Activated CD4-positive, alpha-beta T cell treated with anti-CD3 and anti-CD28 coated beads, Interleukin-2, amount 50 U/mL, for 16 hours (primary cell): ENCODE results near the gene TMEM198.

ENCODE experiments used
- DNase-seq: peaks from one replicate; pipeline ENCODE4 v3.0.0-alpha.2; 2020

TMEM198 gene

DNA sequence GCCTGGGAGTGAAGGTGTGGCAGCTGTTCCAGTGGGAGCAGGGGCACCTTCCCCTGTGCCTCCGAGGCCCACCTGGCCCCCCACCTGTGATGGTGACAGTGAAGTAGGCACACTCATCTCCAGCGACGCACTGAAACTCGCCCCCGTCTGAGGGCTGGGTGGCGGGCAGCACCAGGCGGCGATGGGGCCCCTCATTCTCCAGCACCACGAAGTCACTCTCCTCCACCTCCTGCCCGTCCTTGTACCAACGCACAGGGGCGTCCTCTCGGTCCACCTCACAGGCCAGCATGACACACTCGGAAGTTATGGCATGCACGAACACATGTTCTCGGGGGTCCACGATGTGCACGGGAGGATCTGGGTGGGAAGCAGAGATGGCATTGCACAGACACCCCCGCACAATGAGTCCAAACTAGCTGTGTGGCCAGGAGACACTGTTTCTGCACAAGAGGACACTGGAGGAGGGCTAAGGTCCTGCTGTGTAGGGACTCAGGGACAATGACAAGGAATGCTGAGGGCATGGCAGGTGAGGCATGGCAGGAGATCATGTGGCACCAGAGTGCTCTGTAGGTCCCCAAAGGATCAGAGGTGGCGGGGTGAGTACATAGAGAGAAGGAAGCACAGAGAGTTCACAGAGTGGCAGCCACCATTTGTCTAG lies 19.6 kb downstream of the TMEM198 start:
- DNase-seq: no peak

DNA sequence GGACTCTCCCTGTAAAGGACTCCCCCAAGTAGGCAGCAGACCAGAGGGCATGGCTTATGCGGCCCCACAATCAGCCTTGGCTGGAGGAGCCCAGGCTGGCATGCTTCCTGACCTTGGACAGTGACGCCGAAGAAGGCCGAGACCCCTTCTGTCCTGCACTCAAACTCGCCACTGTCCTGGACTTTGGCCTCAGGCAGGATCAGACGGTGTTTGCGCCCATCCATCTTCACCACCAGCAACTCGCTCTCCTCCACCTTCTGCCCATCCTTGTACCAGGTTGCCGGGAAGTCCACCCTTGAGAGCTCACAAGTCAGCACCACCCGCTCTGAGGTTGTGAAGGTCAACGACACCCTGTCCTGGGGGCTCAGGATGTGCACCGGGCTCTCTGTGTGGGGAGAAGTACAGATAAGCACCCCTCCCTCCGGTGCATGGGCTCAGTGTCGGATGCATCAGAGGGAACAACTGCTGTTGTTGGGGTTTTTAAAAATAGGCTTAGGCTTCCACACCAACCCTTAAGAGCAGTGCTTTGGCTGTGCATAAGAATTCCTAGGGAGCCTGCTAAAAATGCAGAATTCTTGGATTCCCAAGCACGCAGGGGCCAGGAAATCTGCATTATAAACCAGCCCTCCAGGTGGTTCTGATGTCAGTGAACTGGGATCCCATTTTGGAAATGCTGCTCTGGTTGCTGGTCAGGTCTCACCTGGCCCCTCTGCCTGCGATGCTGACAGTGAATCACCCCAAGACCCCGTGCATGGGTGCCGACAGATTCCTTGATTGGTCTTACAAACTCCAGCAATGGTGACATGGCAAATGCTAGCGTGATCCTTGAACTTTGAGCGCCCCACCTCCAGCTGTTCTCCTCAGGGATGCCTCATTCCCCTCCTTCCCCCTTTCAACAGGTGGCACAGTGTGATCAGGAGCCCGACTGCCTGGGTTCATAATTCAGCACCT lies 21.6 kb downstream of the TMEM198 start:
- no peak for DNase-seq

GRCh38 chr2:219566640-219567039 lies 22.8 kb downstream of the TMEM198 start:
- DNase-seq: no peak

- DNase-seq: no peak
Observed at GRCh38 chr2:219567131-219567530, 23.3 kb downstream of the TMEM198 start.

- no peak for DNase-seq
Observed at GRCh38 chr2:219567791-219568361, 24.0 kb downstream of the TMEM198 start.

DNA sequence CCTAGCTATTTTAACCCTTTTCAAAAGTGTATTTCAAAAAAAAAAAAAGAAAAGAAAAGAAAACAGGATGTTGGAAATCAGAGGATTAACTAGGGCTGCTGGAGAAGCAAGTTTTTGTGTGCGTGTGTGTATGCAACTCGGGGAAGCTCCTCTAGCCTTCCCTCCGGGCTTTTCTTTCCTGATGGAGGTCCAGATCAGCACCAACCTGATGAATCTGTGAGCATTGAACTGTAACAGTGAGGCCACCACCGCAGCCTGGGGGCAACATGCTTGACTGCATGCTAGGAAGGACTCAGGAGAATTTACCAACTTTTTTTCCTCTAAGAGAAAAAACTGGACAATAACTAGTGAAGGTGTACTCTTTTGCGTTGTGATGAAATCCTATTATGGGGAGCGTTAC lies 25.2 kb downstream of the TMEM198 start:
- no peak for DNase-seq

GRCh38 chr2:219569635-219570034 lies 25.8 kb downstream of the TMEM198 start:
- DNase-seq: no peak

DNA sequence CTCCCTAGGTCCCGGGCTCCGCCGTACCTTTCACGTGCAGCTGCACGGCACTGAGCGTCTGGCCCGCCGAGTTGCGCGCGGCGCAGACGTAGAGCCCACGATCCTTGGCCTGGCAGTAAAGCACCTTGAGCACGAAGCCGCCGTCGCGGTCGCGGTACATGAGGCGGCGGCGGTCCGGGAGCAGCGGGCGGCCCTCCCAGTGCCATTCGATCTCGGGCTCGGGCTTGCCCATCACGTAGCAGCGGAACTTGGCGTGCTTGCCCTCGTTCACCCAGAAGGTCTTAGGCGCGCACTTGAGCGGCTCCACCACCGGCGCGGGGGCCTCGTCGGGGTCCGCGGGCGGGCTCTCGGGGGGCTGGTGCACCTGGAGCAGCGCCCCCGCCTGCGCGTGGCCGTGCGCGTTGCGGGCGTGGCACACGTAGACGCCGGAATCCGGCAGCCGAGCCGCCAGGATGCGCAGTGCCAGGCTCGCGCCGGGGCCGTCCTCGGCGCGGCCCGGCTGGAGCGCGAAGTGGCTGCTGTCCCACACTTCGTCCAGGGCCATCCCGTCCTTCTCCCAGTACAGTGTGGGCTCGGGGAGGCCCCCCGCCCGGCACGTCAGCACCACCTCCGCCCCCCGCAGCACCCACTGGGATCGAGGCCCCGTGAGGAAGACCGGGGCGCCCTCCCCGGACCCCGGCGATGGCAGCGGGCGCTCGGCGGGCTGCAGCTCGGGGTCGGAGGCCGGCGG lies 26.5 kb downstream of the TMEM198 start:
- no peak for DNase-seq

- no peak for DNase-seq
Observed at GRCh38 chr2:219570924-219571310, 27.1 kb downstream of the TMEM198 start.

- no peak for DNase-seq
Observed at GRCh38 chr2:219571311-219572236, 27.7 kb downstream of the TMEM198 start, which contains the start of gene OBSL1. OBSL1 (minus strand) TSS chr2:219571539; CDS start chr2:219571232, 307 bp downstream.

DNA sequence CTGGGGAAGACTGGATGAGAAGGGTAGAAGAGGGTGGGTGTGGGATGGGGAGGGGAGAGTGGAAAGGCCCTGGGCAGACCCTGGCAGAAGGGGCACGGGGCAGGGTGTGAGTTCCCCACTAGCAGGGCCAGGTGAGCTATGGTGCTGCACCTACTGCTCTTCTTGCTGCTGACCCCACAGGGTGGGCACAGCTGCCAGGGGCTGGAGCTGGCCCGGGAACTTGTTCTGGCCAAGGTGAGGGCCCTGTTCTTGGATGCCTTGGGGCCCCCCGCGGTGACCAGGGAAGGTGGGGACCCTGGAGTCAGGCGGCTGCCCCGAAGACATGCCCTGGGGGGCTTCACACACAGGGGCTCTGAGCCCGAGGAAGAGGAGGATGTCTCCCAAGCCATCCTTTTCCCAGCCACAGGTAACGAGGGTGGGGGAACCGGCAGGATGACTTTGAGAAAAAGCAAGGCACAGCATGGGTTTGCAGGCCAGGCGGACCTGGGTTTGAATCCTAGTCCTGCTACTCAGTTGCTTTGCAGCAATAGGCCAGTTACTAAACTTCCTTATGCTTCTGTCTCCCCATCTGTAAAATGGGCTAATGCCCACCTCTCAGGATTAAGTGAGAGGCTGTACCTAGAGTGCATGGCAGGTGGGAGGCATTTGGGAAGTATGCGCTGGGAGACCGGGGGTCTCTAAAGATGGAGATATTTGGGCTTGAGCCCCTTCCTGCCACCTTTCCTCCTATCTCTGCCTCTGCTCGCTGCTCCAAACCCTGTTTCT lies 28.6 kb downstream of the TMEM198 start, which contains the start of gene INHA:
INHA (plus strand) TSS at position 74 of the 765 bp plus-strand sequence; CDS start at position 139, 65 bp downstream.
- DNase-seq: no peak

DNA sequence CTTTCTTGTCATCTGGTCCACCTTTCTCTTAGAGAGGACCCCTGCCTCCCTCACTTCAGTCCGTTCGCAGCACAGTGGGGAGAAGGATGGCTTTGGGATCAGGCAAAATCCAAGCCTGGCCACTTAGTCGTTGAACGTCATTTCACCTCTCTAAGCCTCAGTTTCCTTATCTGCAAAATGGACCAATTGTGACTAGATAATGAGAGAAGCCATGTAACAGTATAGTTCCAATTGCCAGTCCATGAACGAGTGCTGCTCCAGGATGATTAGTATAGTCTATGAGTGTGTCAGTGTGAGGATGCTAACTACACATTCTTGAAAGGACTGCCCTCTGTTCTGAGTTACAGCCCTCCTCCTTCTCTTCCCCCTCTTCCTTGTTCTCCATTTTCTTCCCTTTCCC lies 29.3 kb downstream of the TMEM198 start:
- no peak for DNase-seq

DNA sequence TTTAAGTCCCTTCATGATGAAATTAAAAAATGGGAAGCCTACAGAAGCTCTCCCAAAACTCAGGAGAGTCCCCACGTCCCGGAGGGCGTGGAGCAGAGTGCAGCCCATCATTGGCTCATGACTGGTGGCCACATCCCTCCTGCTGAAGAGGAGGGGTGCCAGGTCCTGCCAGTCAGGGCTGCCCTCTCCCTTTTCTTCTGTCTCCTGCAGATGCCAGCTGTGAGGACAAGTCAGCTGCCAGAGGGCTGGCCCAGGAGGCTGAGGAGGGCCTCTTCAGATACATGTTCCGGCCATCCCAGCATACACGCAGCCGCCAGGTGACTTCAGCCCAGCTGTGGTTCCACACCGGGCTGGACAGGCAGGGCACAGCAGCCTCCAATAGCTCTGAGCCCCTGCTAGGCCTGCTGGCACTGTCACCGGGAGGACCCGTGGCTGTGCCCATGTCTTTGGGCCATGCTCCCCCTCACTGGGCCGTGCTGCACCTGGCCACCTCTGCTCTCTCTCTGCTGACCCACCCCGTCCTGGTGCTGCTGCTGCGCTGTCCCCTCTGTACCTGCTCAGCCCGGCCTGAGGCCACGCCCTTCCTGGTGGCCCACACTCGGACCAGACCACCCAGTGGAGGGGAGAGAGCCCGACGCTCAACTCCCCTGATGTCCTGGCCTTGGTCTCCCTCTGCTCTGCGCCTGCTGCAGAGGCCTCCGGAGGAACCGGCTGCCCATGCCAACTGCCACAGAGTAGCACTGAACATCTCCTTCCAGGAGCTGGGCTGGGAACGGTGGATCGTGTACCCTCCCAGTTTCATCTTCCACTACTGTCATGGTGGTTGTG lies 30.9 kb downstream of the TMEM198 start:
- DNase-seq: no peak

GRCh38 chr2:219575566-219576504 lies 32.0 kb downstream of the TMEM198 start:
- DNase-seq: no peak

- DNase-seq: no peak
Observed at GRCh38 chr2:219576505-219577388, 32.9 kb downstream of the TMEM198 start.

- DNase-seq: no peak
Observed at GRCh38 chr2:219578811-219579613, 35.2 kb downstream of the TMEM198 start.

GRCh38 chr2:219581346-219581745 lies 37.5 kb downstream of the TMEM198 start:
- DNase-seq: no peak
